Hepatocyte (in vitro differentiated cells): ENCODE measurements around the gene P2RY2. TPM values are rescaled to one million over a fixed set of nuclear protein-coding genes. Genes with fewer than 3 reads are reported as not detected.

Experiments used
- DNase-seq: peaks from one replicate; pipeline ENCODE4 v3.0.0-alpha.2; 2016; ENCODE audit warnings: low spot score
- H2AFZ ChIP-seq: fragments of 200-600 bp; sonication (generic); 2 replicates; pipeline ENCODE4 v1.6.0; 2016; ENCODE audit warnings: antibody characterized with exemption, mild to moderate bottlenecking
- H3K27ac ChIP-seq: fragments of 200-600 bp; sonication (generic); 2 replicates; pipeline ENCODE4 v1.5.1; 2016; ENCODE audit warnings: mild to moderate bottlenecking
- H3K27me3 ChIP-seq: fragments of 200-600 bp; sonication (generic); 2 replicates; pipeline ENCODE4 v1.6.1; 2016
- H3K36me3 ChIP-seq: fragments of 200-600 bp; sonication (generic); replicated peaks from 2 replicates; pipeline ENCODE4 v1.5.1; 2016; ENCODE audit warnings: low read depth; ENCODE audit not compliant: insufficient read depth
- H3K4me1 ChIP-seq: fragments of 200-600 bp; sonication (generic); 2 replicates; pipeline ENCODE4 v1.5.1; 2016; ENCODE audit warnings: mild to moderate bottlenecking, moderate library complexity; ENCODE audit not compliant: insufficient read depth
- H3K4me2 ChIP-seq: fragments of 200-600 bp; sonication (generic); 2 replicates; pipeline ENCODE4 v1.6.0; 2016
- H3K4me3 ChIP-seq: fragments of 200-600 bp; sonication (generic); 2 replicates; pipeline ENCODE4 v1.5.1; 2016; ENCODE audit warnings: mild to moderate bottlenecking
- H3K79me2 ChIP-seq: fragments of 200-600 bp; sonication (generic); 2 replicates; pipeline ENCODE4 v1.6.0; 2017; ENCODE audit warnings: mild to moderate bottlenecking
- H3K9me2 ChIP-seq: fragments of 200-600 bp; sonication (generic); replicated peaks from 2 replicates; pipeline ENCODE4 v1.6.0; 2017; ENCODE audit warnings: mild to moderate bottlenecking; ENCODE audit not compliant: insufficient read depth
- H3K9me3 ChIP-seq: fragments of 200-600 bp; sonication (generic); 2 replicates; pipeline ENCODE4 v1.5.1; 2016; ENCODE audit warnings: low read depth, mild to moderate bottlenecking
- H4K20me1 ChIP-seq: fragments of 200-600 bp; sonication (generic); 2 replicates; pipeline ENCODE4 v1.6.0; 2016; ENCODE audit warnings: mild to moderate bottlenecking; ENCODE audit not compliant: insufficient read depth, poor library complexity, severe bottlenecking
- EZH2 ChIP-seq: fragments of 200-600 bp; sonication (generic); IDR thresholded peaks from 2 replicates; pipeline ENCODE4 v1.6.1; 2016; ENCODE audit warnings: antibody characterized with exemption, mild to moderate bottlenecking, borderline replicate concordance
- EZH2phosphoT487 ChIP-seq: fragments of 200-600 bp; sonication (generic); IDR thresholded peaks from one replicate; pipeline ENCODE4 v1.6.1; 2018; ENCODE audit warnings: antibody characterized with exemption, mild to moderate bottlenecking, low read depth, moderate library complexity; ENCODE audit not compliant: unreplicated experiment, severe bottlenecking
- WGBS: methylation state at CpG from one replicate; pipeline ENCODE4 v1.1.6; 2016; ENCODE audit warnings: low lambda C conversion rate; ENCODE audit errors: missing lambda C conversion rate; 5-methylcytosine and 5-hydroxymethylcytosine counted together
- polyA plus RNA-seq: library from polyadenylated mRNA; unstranded; fragments of >200 nt; fragmentation: Nextera tagmentation; extraction: Ambion mirVana; gene quantifications from 2 replicates; pipeline ENCODE4 v1.2.1, GENCODE V29; 2016
- total RNA-seq: library from RNA; depleted of rRNA; stranded (reverse); fragments of >200 nt; gene quantifications from 2 replicates; pipeline ENCODE4 v1.2.3, GENCODE V29; 2014
- TF ChIP-seq, protein P1 (sequence below): fragments of 200-600 bp; sonication (generic); IDR thresholded peaks from 2 replicates; pipeline ENCODE4 v1.5.1; 2016; ENCODE audit warnings: antibody characterized with exemption, mild to moderate bottlenecking; ENCODE audit not compliant: poor library complexity

The P2RY2 gene
- total and polyA plus RNA-seq, 2 experiments from 2014 or later = 2.5 to 6.3 TPM

- H3K36me3 ChIP-seq = no peaks in the 10 kb centered on the region
- no peak for DNase-seq
- 64% methylated on average over 3 of the region's 3 CpGs for WGBS
- H4K20me1 ChIP-seq = no peaks in the 10 kb centered on the region
- no peaks in the 10 kb centered on the region for H3K9me3 ChIP-seq
- H3K27me3 ChIP-seq = no peaks in the 10 kb centered on the region
- H3K4me2 ChIP-seq = no peak overlapping the region
- no peaks in the 10 kb centered on the region for H3K79me2 ChIP-seq
- no peak overlapping the region for H3K4me3 ChIP-seq
- H3K4me1 ChIP-seq = no peaks in the 10 kb centered on the region
- no peaks in the 10 kb centered on the region for H3K9me2 ChIP-seq
- H2AFZ ChIP-seq = no peak overlapping the region
- no peak for TF ChIP-seq EZH2phosphoT487
- TF ChIP-seq EZH2 = no peak
- TF ChIP-seq, protein P1, sequence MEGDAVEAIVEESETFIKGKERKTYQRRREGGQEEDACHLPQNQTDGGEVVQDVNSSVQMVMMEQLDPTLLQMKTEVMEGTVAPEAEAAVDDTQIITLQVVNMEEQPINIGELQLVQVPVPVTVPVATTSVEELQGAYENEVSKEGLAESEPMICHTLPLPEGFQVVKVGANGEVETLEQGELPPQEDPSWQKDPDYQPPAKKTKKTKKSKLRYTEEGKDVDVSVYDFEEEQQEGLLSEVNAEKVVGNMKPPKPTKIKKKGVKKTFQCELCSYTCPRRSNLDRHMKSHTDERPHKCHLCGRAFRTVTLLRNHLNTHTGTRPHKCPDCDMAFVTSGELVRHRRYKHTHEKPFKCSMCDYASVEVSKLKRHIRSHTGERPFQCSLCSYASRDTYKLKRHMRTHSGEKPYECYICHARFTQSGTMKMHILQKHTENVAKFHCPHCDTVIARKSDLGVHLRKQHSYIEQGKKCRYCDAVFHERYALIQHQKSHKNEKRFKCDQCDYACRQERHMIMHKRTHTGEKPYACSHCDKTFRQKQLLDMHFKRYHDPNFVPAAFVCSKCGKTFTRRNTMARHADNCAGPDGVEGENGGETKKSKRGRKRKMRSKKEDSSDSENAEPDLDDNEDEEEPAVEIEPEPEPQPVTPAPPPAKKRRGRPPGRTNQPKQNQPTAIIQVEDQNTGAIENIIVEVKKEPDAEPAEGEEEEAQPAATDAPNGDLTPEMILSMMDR = no peak
- H3K27ac ChIP-seq = peak overlapping the region; percentile 23
These were observed 30.6 kb downstream of the P2RY2 start for GRCh38 chr11:73248526-73249185.

GRCh38 chr11:73249304-73249703 is 31.2 kb downstream of the P2RY2 start:
- DNase-seq = no peak
- Histone ChIP-seq H3K36me3 (no peaks in the 10 kb centered on the region), H4K20me1 (no peaks in the 10 kb centered on the region), H3K9me3 (no peaks in the 10 kb centered on the region), H2AFZ (no peak overlapping the region), H3K4me3 (no peak overlapping the region), H3K4me2 (no peak overlapping the region), H3K79me2 (no peaks in the 10 kb centered on the region), H3K27me3 (no peaks in the 10 kb centered on the region), H3K4me1 (no peaks in the 10 kb centered on the region), H3K27ac (peak overlapping the region; percentile 23), H3K9me2 (no peaks in the 10 kb centered on the region)
- 61% methylated on average over 5 of the region's 5 CpGs for WGBS
- TF ChIP-seq EZH2 (no peak), EZH2phosphoT487 (no peak)
- TF ChIP-seq, protein P1 = no peak

DNA sequence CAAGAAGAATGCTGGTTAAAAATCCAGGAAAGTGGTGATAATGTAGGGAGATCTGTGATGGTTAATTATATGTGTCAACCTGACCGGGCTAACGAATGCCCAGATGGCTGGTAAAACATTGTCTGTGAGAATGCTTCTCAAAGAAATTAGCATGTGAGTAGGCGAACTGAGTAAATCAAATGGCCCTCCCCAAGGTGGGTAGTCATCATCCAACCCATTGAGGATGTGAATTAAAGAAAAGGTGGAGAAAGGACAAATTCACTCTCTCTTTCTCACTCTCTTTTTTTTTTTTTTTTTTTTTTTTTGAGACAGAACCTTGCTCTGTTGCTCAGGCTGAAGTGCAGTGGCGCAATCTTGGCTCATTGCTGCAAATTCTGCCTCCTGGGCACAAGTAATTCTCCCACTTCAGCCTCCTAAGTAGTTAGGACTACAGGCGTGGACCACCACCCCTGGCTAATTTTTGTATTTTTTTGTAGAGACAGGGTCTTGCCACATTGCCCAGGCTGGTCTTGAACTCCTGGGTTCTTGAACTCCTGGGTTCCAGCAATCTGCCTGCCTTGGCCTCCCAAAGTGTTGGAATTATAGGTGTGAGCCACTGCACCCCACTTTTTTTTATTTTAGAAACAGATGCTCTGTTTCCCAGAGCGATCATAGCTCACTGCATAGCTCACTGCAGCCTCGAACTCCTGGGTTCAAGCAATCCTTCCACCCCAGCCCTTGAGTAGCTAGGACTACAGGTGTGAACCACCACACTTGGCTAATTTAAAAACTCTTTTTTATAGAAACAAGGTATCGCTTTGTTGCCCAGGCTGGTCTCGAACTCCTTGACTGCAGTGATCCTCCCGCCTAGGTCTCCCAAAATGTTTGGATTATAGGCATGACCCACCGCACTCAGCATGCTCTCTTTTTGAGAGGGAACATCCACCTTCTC is 32.0 kb downstream of the P2RY2 start:
- Histone ChIP-seq H3K27me3 (no peaks in the 10 kb centered on the region), H3K79me2 (no peaks in the 10 kb centered on the region), H3K36me3 (no peaks in the 10 kb centered on the region), H3K9me2 (no peaks in the 10 kb centered on the region), H3K27ac (peak overlapping the region; percentile 17), H3K4me3 (no peak overlapping the region), H4K20me1 (no peaks in the 10 kb centered on the region), H2AFZ (no peak overlapping the region), H3K9me3 (no peaks in the 10 kb centered on the region), H3K4me1 (no peaks in the 10 kb centered on the region), H3K4me2 (no peak overlapping the region)
- DNase-seq = no peak
- 82% methylated on average over 11 of the region's 11 CpGs for WGBS
- no peak for TF ChIP-seq EZH2
- TF ChIP-seq EZH2phosphoT487 = no peak
- TF ChIP-seq, protein P1 = no peak
